Measurements from ENCODE around the gene PTPRN2.

GRCh38 chr7:158525648-158526484 is 61.8 kb downstream of the PTPRN2 start:
- TF ChIP-seq SIN3A (IDR thresholded peaks at IDR 0.05; ENCODE audit: borderline replicate concordance, insufficient read depth, low read depth, low read length) (no peak), CTCF (IDR thresholded peaks at IDR 0.05) (no peak), REST (IDR thresholded peaks at IDR 0.05; ENCODE audit: insufficient read depth in 1 of 2, low read depth in 2 of 2, low read length in 1 of 2) (no peak), TCF7L2 (IDR thresholded peaks at IDR 0.05; ENCODE audit: low read depth, low read length) (no peak), POLR2AphosphoS5 (IDR thresholded peaks at IDR 0.05; ENCODE audit: low read depth, low read length) (no peak)
